Measurements from ENCODE around the gene COX4I2. TPM values are rescaled to one million over a fixed set of nuclear protein-coding genes. Genes with fewer than 3 reads are reported as not detected.
"Not testable (repeated sequence)": the region's sequence is repeated elsewhere in the genome, so short reads cannot be mapped to it uniquely, and the experiment has no call there.

COX4I2 gene
- total and polyA plus RNA-seq, 4 donors = 0.30 to 5.4 (median 0.62) TPM; not detected in 1

DNA sequence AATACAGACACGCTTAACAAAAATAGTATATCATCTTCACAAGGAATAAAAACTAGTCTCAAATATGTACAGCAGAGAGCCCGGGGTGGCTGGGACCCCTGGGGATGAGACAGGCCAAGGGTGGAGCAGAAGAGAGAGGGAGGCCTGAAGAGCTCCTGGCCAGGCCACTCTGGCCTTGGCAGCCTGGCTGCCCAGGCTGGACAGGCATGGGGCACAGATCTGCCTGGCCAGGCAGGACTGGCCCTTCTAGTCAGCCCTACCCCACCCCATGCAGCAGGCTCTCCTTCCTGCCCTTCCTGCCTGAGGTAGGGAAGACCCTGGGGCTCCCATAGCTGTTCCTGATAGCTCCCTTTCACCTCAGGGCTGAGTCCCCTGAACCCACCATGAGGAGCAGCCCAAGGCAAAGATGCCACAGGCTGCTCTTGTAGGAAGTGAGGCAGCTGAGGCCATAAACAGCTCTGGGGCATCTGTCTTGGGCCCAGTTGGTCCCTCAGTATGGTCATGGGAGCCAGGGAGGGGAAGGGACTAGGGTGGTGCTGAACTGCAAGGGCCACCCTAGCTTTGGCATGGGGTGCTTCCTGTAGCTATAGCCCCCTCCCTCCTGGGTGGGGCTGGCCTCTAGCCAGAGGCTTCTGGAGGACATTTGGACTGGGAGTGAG, 27.1 kb downstream of the COX4I2 start:
- 50% methylated on average over 1 of the region's 2 CpGs for WGBS (ENCODE audit: insufficient coverage)
- no peak for DNase-seq (ENCODE audit: low read depth in 4 of 6, low spot score in 6 of 6)
- no peaks in the 10 kb centered on the region for H3K9me3 ChIP-seq (ENCODE audit: control insufficient read depth, insufficient read depth, low read length)
- H3K4me3 ChIP-seq (ENCODE audit: low read depth, low read length) = no peak overlapping the region
- H3K36me3 ChIP-seq (ENCODE audit: control insufficient read depth, insufficient read depth, low read length) = peaks cover 34% of the 10 kb centered on the region
- H3K27ac ChIP-seq (ENCODE audit: low read depth, low read length) = no peak overlapping the region
- H3K4me1 ChIP-seq (ENCODE audit: control insufficient read depth, insufficient read depth, low read length) = peaks cover 47% of the 10 kb centered on the region
- no peaks in the 10 kb centered on the region for H3K27me3 ChIP-seq (ENCODE audit: control insufficient read depth, insufficient read depth, low read length)

DNA sequence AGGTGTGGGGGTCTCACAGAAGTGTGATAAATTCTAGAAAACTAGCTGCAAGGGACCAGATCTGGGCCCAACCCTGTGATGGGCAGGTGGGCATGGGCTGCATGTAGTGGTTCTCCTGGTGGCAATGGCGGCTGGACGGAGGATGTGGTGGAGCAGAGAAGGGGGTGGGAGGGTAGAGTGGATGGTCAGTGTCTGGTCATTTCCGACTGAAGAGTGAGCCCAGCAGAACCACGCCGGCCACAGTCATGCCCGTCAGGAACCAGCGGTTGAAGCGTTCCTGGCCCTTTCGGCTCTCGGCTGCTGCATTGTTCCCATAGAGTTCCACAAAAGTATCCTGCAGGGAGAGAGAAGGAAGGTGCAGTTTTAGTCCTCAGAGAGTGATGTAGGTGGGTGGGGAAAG, 28.0 kb downstream of the COX4I2 start:
- Histone ChIP-seq H3K36me3 (ENCODE audit: control insufficient read depth, insufficient read depth, low read length) (peaks cover 34% of the 10 kb centered on the region), H3K27me3 (ENCODE audit: control insufficient read depth, insufficient read depth, low read length) (no peaks in the 10 kb centered on the region), H3K9me3 (ENCODE audit: control insufficient read depth, insufficient read depth, low read length) (no peaks in the 10 kb centered on the region), H3K27ac (ENCODE audit: low read depth, low read length) (no peak overlapping the region), H3K4me3 (ENCODE audit: low read depth, low read length) (no peak overlapping the region), H3K4me1 (ENCODE audit: control insufficient read depth, insufficient read depth, low read length) (peaks cover 56% of the 10 kb centered on the region)
- WGBS (ENCODE audit: insufficient coverage) = 87% methylated on average over 10 of the region's 10 CpGs
- DNase-seq (ENCODE audit: low read depth in 4 of 6, low spot score in 6 of 6) = no peak

DNA sequence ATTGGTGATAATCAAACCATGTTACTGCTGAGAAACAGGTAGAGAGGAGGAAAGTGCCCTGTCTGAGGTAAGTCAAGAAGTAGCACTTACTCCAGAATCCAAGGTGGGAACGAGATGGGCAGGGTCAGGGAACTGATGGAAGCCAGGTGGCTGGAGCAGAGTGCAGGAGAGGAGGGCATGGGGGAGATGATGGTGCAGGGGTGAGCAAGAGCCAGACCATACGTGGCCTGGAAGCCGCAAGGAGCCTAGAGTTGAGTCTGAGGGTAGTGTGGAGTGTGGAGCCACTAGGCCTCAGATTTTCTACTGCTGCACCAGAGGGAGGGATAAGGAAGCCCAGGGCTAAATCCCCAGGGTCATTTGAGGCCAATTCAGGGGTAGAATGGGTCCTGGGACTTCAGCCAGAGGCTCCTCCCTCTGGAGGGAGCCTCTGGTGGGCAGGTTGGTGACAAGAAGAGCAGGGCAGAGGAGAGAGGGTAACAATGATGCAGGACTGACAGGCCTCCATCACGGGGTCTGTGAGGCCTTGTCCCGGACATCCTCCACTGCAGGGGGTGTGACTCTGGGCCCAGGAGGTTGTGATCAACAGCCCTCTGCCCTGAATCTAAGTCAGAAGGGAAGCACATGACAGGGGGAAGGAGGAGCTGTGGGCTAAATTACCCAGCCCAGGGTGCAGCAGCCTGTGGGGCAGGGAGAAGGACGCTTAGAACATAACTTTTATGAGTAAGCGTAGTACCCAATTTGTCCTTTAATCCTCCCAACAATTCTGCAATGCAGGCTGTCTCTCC, 28.7 kb downstream of the COX4I2 start:
- Histone ChIP-seq H3K27ac (ENCODE audit: low read depth, low read length) (peak overlapping the region; percentile 47), H3K9me3 (ENCODE audit: control insufficient read depth, insufficient read depth, low read length) (no peaks in the 10 kb centered on the region), H3K27me3 (ENCODE audit: control insufficient read depth, insufficient read depth, low read length) (no peaks in the 10 kb centered on the region), H3K36me3 (ENCODE audit: control insufficient read depth, insufficient read depth, low read length) (peaks cover 34% of the 10 kb centered on the region), H3K4me3 (ENCODE audit: low read depth, low read length) (no peak overlapping the region), H3K4me1 (ENCODE audit: control insufficient read depth, insufficient read depth, low read length) (peaks cover 60% of the 10 kb centered on the region)
- no peak for DNase-seq (ENCODE audit: low read depth in 4 of 6, low spot score in 6 of 6)
- WGBS (ENCODE audit: insufficient coverage) = 66% methylated on average over 5 of the region's 7 CpGs

DNA sequence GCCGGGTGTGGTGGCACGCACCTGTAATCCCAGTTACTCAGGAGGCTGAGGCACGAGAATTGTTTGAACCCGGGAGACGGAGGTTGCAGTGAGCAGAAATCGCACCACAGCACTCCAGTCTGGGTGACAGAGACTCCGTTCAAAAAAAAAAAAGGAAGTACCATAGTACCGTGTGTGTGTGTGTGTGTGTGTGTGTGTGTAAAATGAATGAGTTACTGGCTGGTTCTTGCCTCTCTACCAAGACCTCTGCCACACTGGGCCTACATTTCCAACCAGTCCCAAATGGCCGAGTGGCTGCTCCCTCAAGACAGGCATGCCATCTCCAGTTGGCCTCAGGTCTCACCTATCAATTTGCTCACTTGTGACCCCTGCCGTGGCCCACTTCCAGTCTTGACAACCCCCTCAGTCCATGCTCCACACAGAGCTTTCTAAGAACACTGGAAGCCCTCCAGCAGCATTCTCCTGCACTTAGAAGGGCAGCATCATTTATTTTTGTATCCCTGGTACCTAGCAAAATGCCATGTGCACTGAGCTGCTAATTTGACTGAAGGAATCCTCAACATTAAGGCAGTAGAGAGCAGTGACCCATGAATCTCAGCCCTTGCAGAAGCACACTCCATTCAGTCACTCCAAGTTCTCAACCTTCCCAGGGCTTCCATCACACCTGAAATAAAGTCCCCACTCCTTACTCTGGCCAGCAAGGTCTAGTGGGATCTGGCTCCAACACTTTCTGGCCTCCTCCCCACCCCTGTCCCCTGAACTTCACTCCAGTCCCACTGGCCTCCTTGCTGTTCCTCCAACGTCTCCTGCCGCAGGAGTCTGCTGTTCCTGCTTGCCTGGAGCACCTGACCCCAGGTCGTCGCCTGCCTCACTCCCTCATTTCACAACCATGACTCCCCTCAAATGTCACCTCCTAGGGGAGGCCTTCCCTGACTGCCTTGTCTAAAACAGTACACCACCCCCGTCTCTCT, 29.9 kb downstream of the COX4I2 start:
- 87% methylated on average over 13 of the region's 15 CpGs for WGBS (ENCODE audit: insufficient coverage)
- Histone ChIP-seq H3K27ac (ENCODE audit: low read depth, low read length) (no peak overlapping the region), H3K27me3 (ENCODE audit: control insufficient read depth, insufficient read depth, low read length) (no peaks in the 10 kb centered on the region), H3K4me3 (ENCODE audit: low read depth, low read length) (no peak overlapping the region), H3K4me1 (ENCODE audit: control insufficient read depth, insufficient read depth, low read length) (peaks cover 54% of the 10 kb centered on the region), H3K36me3 (ENCODE audit: control insufficient read depth, insufficient read depth, low read length) (peaks cover 38% of the 10 kb centered on the region), H3K9me3 (ENCODE audit: control insufficient read depth, insufficient read depth, low read length) (no peaks in the 10 kb centered on the region)
- no peak for DNase-seq (ENCODE audit: low read depth in 4 of 6, low spot score in 6 of 6)

DNA sequence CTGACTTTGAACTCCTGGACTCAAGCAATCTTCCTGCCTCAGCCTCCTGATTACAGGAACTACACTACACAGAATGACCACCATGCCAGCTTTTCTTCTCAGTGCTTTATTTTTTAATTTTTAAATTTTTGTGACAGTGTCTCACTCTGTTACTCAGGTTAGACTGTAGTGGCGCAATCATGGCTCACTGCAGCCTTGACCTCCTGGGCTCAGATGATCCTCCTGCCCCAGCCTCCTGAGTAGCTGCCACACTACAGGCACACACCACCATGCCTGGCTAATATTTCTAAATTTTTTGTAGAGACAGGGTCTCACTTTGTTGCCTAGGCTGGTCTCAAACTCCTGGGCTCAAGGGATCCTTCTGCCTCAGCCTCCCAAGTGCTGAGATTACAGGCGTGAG, 31.2 kb downstream of the COX4I2 start:
- H3K27me3 ChIP-seq (ENCODE audit: control insufficient read depth, insufficient read depth, low read length) = not testable (repeated sequence)

DNA sequence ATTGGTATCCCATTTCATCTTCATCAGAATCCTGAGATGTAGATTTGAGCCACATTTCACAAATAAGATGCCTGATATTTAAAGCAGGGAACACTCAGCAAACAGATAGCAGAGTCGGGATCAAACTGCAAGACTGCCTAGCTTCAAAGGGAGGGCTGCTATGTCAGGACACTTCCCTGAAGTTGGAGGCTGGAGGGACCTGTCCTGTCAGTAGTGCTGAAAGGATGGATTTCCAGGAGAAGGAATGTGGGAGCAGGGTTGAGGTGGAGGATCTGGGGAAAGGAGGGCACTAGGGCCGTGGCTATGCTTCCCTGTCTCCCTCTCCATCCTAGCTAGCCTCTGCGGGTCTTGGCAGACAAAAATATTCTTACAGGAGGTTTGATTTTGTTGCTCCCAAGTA, 32.2 kb downstream of the COX4I2 start:
- Histone ChIP-seq H3K4me1 (ENCODE audit: control insufficient read depth, insufficient read depth, low read length) (peaks cover 52% of the 10 kb centered on the region), H3K36me3 (ENCODE audit: control insufficient read depth, insufficient read depth, low read length) (peaks cover 33% of the 10 kb centered on the region), H3K4me3 (ENCODE audit: low read depth, low read length) (no peak overlapping the region), H3K9me3 (ENCODE audit: control insufficient read depth, insufficient read depth, low read length) (no peaks in the 10 kb centered on the region), H3K27ac (ENCODE audit: low read depth, low read length) (peak overlapping the region; percentile 81), H3K27me3 (ENCODE audit: control insufficient read depth, insufficient read depth, low read length) (no peaks in the 10 kb centered on the region)
- 64% methylated on average over 1 of the region's 3 CpGs for WGBS (ENCODE audit: insufficient coverage)
- DNase-seq (ENCODE audit: low read depth in 4 of 6, low spot score in 6 of 6) = no peak

More for the DNA sequence above, 31.2 kb downstream of the COX4I2 start:
- peaks cover 42% of the 10 kb centered on the region for H3K36me3 ChIP-seq (ENCODE audit: control insufficient read depth, insufficient read depth, low read length)
- not testable (repeated sequence) for DNase-seq (ENCODE audit: low read depth in 4 of 6, low spot score in 6 of 6); H3K27ac ChIP-seq (ENCODE audit: low read depth, low read length); H3K4me3 ChIP-seq (ENCODE audit: low read depth, low read length); H3K9me3 ChIP-seq (ENCODE audit: control insufficient read depth, insufficient read depth, low read length)
- 100% methylated on average over 1 of the region's 2 CpGs for WGBS (ENCODE audit: insufficient coverage)
- peaks cover 54% of the 10 kb centered on the region for H3K4me1 ChIP-seq (ENCODE audit: control insufficient read depth, insufficient read depth, low read length)

DNA sequence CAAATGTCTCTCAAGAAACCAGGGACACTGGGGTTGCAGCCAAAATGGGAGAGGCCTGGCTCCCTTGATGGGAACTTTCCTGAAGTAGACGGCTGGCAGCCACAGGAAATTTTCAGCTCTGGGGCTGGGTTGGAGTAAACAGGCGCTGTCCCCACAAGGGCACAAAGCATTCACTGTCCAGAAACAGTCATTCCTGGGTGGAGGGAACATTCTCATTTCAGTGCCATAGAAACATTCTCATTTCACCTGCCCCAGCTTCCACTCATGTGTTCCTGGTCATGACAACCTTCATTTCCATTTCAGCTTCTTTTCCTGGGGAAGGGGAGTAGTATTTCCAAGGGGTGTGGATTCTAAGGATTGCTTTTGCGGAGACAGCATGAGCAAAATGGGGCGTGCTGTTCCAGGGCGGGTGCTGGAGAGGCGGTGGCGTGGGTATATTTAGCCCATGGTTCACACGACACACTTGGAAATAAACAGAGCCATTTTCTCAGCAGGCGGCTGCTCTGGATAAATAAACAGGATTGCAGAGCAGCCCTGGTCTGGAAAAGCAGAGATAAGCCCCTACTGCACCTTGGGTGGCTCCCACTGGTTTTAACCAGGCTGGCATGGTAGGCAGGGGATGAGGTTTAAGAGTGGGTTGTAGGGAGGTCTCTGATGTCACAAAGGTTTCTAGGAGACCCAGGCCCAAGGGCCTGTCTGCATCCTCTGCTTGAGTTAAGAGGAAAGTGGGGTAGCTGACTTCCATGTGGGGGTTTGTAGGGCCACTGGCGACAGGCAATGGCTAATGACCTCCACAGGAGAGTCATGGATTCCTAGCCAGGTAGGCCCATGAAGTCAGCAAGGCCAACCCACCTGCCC, 32.9 kb downstream of the COX4I2 start:
- peak in 4 of 6 donors; percentile 48 to 80 (median 64) for DNase-seq (ENCODE audit: low read depth in 4 of 6, low spot score in 6 of 6)
- H3K27ac ChIP-seq (ENCODE audit: low read depth, low read length) = peak overlapping the region; percentile 81
- WGBS (ENCODE audit: insufficient coverage) = 24% methylated on average over 9 of the region's 10 CpGs
- H3K27me3 ChIP-seq (ENCODE audit: control insufficient read depth, insufficient read depth, low read length) = no peaks in the 10 kb centered on the region
- no peak overlapping the region for H3K4me3 ChIP-seq (ENCODE audit: low read depth, low read length)
- H3K9me3 ChIP-seq (ENCODE audit: control insufficient read depth, insufficient read depth, low read length) = no peaks in the 10 kb centered on the region
- peaks cover 57% of the 10 kb centered on the region for H3K4me1 ChIP-seq (ENCODE audit: control insufficient read depth, insufficient read depth, low read length)
- peaks cover 26% of the 10 kb centered on the region for H3K36me3 ChIP-seq (ENCODE audit: control insufficient read depth, insufficient read depth, low read length)

DNA sequence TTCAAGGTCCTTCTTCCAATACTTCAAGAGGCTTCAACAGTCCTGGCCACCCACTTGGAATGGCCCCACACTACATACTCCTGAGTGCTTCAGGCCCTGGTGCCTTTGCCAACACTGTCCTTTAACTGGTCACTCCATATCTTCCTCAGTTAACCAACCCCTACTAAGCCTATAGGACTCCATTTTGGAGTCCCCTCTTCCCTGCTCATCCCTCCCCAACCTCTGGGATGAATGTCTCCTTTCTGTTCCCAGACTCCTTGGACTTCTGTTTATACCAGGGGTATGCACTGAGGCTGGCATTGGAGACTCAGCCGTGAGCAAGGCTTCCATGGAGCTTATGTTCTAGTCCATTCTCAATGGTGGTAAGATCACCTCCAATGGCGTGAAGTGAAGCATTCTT, 33.6 kb downstream of the COX4I2 start:
- Histone ChIP-seq H3K27ac (ENCODE audit: low read depth, low read length) (peak overlapping the region; percentile 81), H3K4me1 (ENCODE audit: control insufficient read depth, insufficient read depth, low read length) (peaks cover 55% of the 10 kb centered on the region), H3K27me3 (ENCODE audit: control insufficient read depth, insufficient read depth, low read length) (no peaks in the 10 kb centered on the region), H3K9me3 (ENCODE audit: control insufficient read depth, insufficient read depth, low read length) (no peaks in the 10 kb centered on the region), H3K36me3 (ENCODE audit: control insufficient read depth, insufficient read depth, low read length) (peaks cover 18% of the 10 kb centered on the region), H3K4me3 (ENCODE audit: low read depth, low read length) (no peak overlapping the region)
- no peak for DNase-seq (ENCODE audit: low read depth in 4 of 6, low spot score in 6 of 6)
- WGBS (ENCODE audit: insufficient coverage) = 100% methylated on average over 1 of the region's 2 CpGs

DNA sequence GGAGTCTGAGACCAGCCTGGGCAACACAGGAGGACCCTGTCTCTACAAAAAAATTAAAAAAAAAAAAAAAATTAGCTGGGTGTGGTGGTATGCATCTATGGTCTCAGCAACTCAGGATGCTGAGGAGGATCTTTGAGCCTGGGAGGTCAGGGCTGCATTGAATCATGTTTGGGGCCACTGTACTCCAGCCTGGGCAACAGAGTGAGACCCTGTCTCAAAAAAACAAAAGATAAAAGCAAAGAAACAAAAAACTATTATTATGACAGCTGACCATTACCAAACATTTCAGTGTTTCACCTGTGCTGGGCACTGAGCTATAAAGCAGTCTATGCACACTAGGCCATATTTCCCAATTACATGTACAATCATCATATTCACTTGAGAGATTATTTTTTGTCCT, 35.7 kb downstream of the COX4I2 start:
- Histone ChIP-seq H3K9me3 (ENCODE audit: control insufficient read depth, insufficient read depth, low read length) (no peaks in the 10 kb centered on the region), H3K27ac (ENCODE audit: low read depth, low read length) (no peak overlapping the region), H3K4me1 (ENCODE audit: control insufficient read depth, insufficient read depth, low read length) (peaks cover 44% of the 10 kb centered on the region), H3K36me3 (ENCODE audit: control insufficient read depth, insufficient read depth, low read length) (peaks cover 12% of the 10 kb centered on the region), H3K27me3 (ENCODE audit: control insufficient read depth, insufficient read depth, low read length) (no peaks in the 10 kb centered on the region), H3K4me3 (ENCODE audit: low read depth, low read length) (no peak overlapping the region)
- DNase-seq (ENCODE audit: low read depth in 4 of 6, low spot score in 6 of 6) = no peak

All from spinal cord (tissue), 10 donors.